SK-N-MC (cell line): ENCODE data around the gene CCDC187.

Experiments used
- EZH2 ChIP-seq: fragments of 200-600 bp; sonication (generic); IDR thresholded peaks from one replicate; pipeline ENCODE4 v1.6.1; 2017; ENCODE audit warnings: antibody characterized with exemption
- POLR2AphosphoS5 ChIP-seq: IDR thresholded peaks from 2 replicates; pipeline ENCODE4 v1.6.1; 2012; ENCODE audit warnings: mild to moderate bottlenecking, low read depth, low read length, borderline replicate concordance

DNA sequence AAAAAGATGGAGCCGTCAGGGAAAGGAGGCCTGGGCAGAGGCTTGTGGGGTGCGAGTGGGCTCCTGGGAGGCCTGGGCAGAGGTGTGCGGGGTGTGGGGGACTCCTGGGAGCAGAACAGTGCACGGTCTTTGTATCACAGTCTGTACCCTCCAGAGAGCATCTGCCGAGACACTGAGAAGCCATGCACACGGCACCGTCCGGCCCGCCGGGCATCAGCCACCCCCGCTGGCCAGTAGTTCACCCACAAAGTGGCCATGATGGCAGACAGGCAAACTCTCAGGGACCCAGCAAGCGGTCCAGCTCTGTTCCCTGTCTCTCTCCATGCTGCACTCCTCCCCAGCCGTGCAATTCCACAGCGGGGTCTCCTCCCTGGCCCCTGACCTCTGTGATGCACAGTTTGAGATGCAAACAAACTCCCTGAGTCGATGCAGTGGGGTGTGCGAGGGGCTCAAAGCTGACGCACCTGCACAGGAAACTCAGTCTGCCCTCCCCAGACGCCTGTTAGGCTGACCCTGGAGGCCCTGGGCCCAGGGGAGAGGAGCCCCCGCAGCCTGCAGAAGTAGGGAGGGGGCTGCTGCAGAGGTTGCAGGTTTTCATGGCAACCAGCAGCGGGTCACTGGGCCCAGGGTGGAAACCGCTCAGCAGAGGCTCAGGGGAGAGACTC lies 14.3 kb upstream of the CCDC187 start:
- TF ChIP-seq POLR2AphosphoS5, result no peak
- TF ChIP-seq EZH2, result no peak
